Keratinocyte (primary cell): ENCODE results near the gene TAS2R39.

ENCODE experiments used
- CTCF ChIP-seq, 3 experiments: IDR thresholded peaks in 1 of 3; conservative IDR thresholded peaks in 1 of 3; optimal IDR thresholded peaks in 1 of 3; 2 replicates in 2 of 3; 3 replicates in 1 of 3; pipeline versions ENCODE3 to v1.5.1; 2011; ENCODE audit warnings: low read length in 3 of 3, mild to moderate bottlenecking in 3 of 3, moderate library complexity in 2 of 3, control low read depth in 1 of 3, inconsistent platforms in 1 of 3; ENCODE audit not compliant: insufficient read depth in 2 of 3; ENCODE audit errors: extremely low read depth in 1 of 3
- EZH2 ChIP-seq: IDR thresholded peaks from one replicate; pipeline ENCODE4 v1.6.1; 2012; ENCODE audit warnings: inconsistent platforms, mild to moderate bottlenecking, low read length, moderate library complexity

GRCh38 chr7:143230602-143231457 is 47.6 kb downstream of the TAS2R39 start:
- TF ChIP-seq CTCF (optimal IDR thresholded peaks at IDR 0.05 in 1 of 3, IDR thresholded peaks at IDR 0.05 in 1 of 3, conservative IDR thresholded peaks at IDR 0.05 in 1 of 3; ENCODE audit: extremely low read depth in 1 of 3, insufficient read depth in 2 of 3, low read length in 3 of 3): no peak
- TF ChIP-seq EZH2: no peak
